Liver (tissue), 9 donors: Measurements from ENCODE around the gene XPNPEP3. TPM values are rescaled to one million over a fixed set of nuclear protein-coding genes. Genes with fewer than 3 reads are reported as not detected.

Source experiments
- DNase-seq: peaks from one replicate; pipeline ENCODE4 v3.0.0-alpha.2; 2017; ENCODE audit warnings: low spot score
- H3K27ac ChIP-seq, 2 donors: one replicate each; pipeline ENCODE4 v1.7.0; 2013; ENCODE audit warnings: inconsistent platforms in 2 of 2, low read length in 2 of 2, control low read depth in 1 of 2, low read depth in 1 of 2, mild to moderate bottlenecking in 1 of 2
- H3K27me3 ChIP-seq, 4 donors: one replicate each; pipeline versions ENCODE4 v1.6.1 to v1.7.0; 2013; ENCODE audit warnings: low read length in 3 of 4, inconsistent platforms in 1 of 4, mild to moderate bottlenecking in 1 of 4, moderate library complexity in 1 of 4; ENCODE audit not compliant: control insufficient read depth in 4 of 4, insufficient read depth in 4 of 4
- H3K36me3 ChIP-seq, 4 donors: one replicate each; pipeline versions ENCODE4 v1.6.1 to v1.7.0; 2013; ENCODE audit warnings: low read length in 3 of 4, mild to moderate bottlenecking in 3 of 4, low read depth in 1 of 4, moderate library complexity in 1 of 4; ENCODE audit not compliant: control insufficient read depth in 4 of 4, insufficient read depth in 3 of 4
- H3K4me1 ChIP-seq, 4 donors: one replicate each; pipeline versions ENCODE4 v1.6.1 to v1.7.0; 2013; ENCODE audit warnings: low read length in 3 of 4, mild to moderate bottlenecking in 3 of 4, moderate library complexity in 1 of 4; ENCODE audit not compliant: control insufficient read depth in 4 of 4, insufficient read depth in 4 of 4
- H3K4me3 ChIP-seq, 3 donors: one replicate each; pipeline versions ENCODE4 v1.6.1 to v1.7.0; 2013; ENCODE audit warnings: low read length in 3 of 3, control low read depth in 1 of 3, low read depth in 1 of 3, mild to moderate bottlenecking in 1 of 3
- H3K9ac ChIP-seq, 2 donors: one replicate each; pipeline ENCODE4 v1.7.0; 2013; ENCODE audit warnings: low read length in 2 of 2, mild to moderate bottlenecking in 2 of 2, moderate library complexity in 2 of 2, control low read depth in 1 of 2, low read depth in 1 of 2
- H3K9me3 ChIP-seq, 4 donors: one replicate each; pipeline versions ENCODE4 v1.6.1 to v1.7.0; 2013; ENCODE audit warnings: low read length in 3 of 4; ENCODE audit not compliant: control insufficient read depth in 4 of 4
- EGR1 ChIP-seq, 2 donors: IDR thresholded peaks; 2 replicates each; pipeline ENCODE4 v1.6.1; 2016 to 2018; ENCODE audit warnings: antibody characterized with exemption in 2 of 2, low read depth in 2 of 2
- GABPA ChIP-seq, 2 donors: IDR thresholded peaks in 1 of 2; conservative IDR thresholded peaks in 1 of 2; 2 replicates each; pipeline ENCODE4 v1.6.1; 2016; ENCODE audit warnings: antibody characterized with exemption in 2 of 2, mild to moderate bottlenecking in 1 of 2, moderate library complexity in 1 of 2
- HNF4A ChIP-seq, 2 donors: conservative IDR thresholded peaks; 2 replicates each; pipeline ENCODE4 v1.6.1; 2016; ENCODE audit warnings: antibody characterized with exemption in 2 of 2, mild to moderate bottlenecking in 2 of 2
- HNF4G ChIP-seq: IDR thresholded peaks from 2 replicates; pipeline ENCODE4 v1.6.1; 2016; ENCODE audit warnings: antibody characterized with exemption
- JUND ChIP-seq, 2 donors: IDR thresholded peaks; 2 replicates each; pipeline ENCODE4 v1.6.1; 2016; ENCODE audit warnings: antibody characterized with exemption in 2 of 2
- MAX ChIP-seq: IDR thresholded peaks from 2 replicates; pipeline ENCODE4 v1.6.1; 2016; ENCODE audit warnings: antibody characterized with exemption
- NR2F2 ChIP-seq: IDR thresholded peaks from 2 replicates; pipeline ENCODE4 v1.6.1; 2016; ENCODE audit warnings: antibody characterized with exemption
- RAD21 ChIP-seq, 2 donors: IDR thresholded peaks; 2 replicates each; pipeline ENCODE4 v1.6.1; 2016; ENCODE audit warnings: antibody characterized with exemption in 2 of 2, mild to moderate bottlenecking in 2 of 2
- RXRA ChIP-seq, 2 donors: IDR thresholded peaks; 2 replicates each; pipeline ENCODE4 v1.6.1; 2017 to 2018; ENCODE audit warnings: antibody characterized with exemption in 2 of 2, mild to moderate bottlenecking in 1 of 2
- TAF1 ChIP-seq: conservative IDR thresholded peaks from 2 replicates; pipeline ENCODE4 v1.6.1; 2016; ENCODE audit warnings: antibody characterized with exemption, mild to moderate bottlenecking
- YY1 ChIP-seq: IDR thresholded peaks from 2 replicates; pipeline ENCODE4 v1.6.1; 2016; ENCODE audit warnings: antibody characterized with exemption, mild to moderate bottlenecking
- ZBTB33 ChIP-seq: IDR thresholded peaks from 2 replicates; pipeline ENCODE4 v1.6.1; 2016; ENCODE audit warnings: antibody characterized with exemption
- WGBS: extraction: QIAGEN DNeasy Blood & Tissue Kit; methylation state at CpG from one replicate; pipeline ENCODE4 v1.1.7; 2013; 5-methylcytosine and 5-hydroxymethylcytosine counted together
- polyA plus RNA-seq, 2 donors: library from polyadenylated mRNA; stranded (reverse) in 1 of 2; unstranded in 1 of 2; fragments of 200-250 nt in 1 of 2; fragments of >200 nt in 1 of 2; fragmentation: Nextera tagmentation in 1 of 2; extraction: Ambion mirVana in 1 of 2; gene quantifications; one replicate each; pipeline versions ENCODE4 v1.2.1 to v1.2.3, GENCODE V29; 2013 to 2015
- total RNA-seq, 2 donors: library from RNA; depleted of rRNA; stranded (reverse); fragments of >200 nt; gene quantifications; one replicate each; pipeline ENCODE4 v1.2.3, GENCODE V29; 2014
- TF ChIP-seq, protein P1 (sequence below): fragments of 150-350 bp; IDR thresholded peaks from 2 replicates; pipeline ENCODE4 v1.5.1; 2017; ENCODE audit warnings: improper control_type of control experiment, low read depth, low read length; ENCODE audit not compliant: missing input control
- TF ChIP-seq, protein P2 (sequence below): IDR thresholded peaks from 2 replicates; pipeline ENCODE4 v1.6.1; 2016; ENCODE audit warnings: antibody characterized with exemption, mild to moderate bottlenecking
- TF ChIP-seq, protein P3 (sequence below): IDR thresholded peaks from 2 replicates; pipeline ENCODE4 v1.6.1; 2016; ENCODE audit warnings: antibody characterized with exemption
- donor health status: healthy.
- donor health status: healthy.
- donor health status: healthy.
- donor health status: healthy.
- donor health status: healthy.

XPNPEP3 gene
- total and polyA plus RNA-seq, 4 donors = 5.5 to 16.4 (median 8.6) TPM

- TF ChIP-seq, protein P1, sequence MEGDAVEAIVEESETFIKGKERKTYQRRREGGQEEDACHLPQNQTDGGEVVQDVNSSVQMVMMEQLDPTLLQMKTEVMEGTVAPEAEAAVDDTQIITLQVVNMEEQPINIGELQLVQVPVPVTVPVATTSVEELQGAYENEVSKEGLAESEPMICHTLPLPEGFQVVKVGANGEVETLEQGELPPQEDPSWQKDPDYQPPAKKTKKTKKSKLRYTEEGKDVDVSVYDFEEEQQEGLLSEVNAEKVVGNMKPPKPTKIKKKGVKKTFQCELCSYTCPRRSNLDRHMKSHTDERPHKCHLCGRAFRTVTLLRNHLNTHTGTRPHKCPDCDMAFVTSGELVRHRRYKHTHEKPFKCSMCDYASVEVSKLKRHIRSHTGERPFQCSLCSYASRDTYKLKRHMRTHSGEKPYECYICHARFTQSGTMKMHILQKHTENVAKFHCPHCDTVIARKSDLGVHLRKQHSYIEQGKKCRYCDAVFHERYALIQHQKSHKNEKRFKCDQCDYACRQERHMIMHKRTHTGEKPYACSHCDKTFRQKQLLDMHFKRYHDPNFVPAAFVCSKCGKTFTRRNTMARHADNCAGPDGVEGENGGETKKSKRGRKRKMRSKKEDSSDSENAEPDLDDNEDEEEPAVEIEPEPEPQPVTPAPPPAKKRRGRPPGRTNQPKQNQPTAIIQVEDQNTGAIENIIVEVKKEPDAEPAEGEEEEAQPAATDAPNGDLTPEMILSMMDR = no peak
- TF ChIP-seq ZBTB33 = no peak
- TF ChIP-seq RAD21 (IDR thresholded peaks at IDR 0.05) = no peak
- no peak for TF ChIP-seq JUND (IDR thresholded peaks at IDR 0.05)
- no peak for TF ChIP-seq TAF1
- TF ChIP-seq NR2F2 = no peak
- no peak for TF ChIP-seq MAX
- TF ChIP-seq, protein P2, sequence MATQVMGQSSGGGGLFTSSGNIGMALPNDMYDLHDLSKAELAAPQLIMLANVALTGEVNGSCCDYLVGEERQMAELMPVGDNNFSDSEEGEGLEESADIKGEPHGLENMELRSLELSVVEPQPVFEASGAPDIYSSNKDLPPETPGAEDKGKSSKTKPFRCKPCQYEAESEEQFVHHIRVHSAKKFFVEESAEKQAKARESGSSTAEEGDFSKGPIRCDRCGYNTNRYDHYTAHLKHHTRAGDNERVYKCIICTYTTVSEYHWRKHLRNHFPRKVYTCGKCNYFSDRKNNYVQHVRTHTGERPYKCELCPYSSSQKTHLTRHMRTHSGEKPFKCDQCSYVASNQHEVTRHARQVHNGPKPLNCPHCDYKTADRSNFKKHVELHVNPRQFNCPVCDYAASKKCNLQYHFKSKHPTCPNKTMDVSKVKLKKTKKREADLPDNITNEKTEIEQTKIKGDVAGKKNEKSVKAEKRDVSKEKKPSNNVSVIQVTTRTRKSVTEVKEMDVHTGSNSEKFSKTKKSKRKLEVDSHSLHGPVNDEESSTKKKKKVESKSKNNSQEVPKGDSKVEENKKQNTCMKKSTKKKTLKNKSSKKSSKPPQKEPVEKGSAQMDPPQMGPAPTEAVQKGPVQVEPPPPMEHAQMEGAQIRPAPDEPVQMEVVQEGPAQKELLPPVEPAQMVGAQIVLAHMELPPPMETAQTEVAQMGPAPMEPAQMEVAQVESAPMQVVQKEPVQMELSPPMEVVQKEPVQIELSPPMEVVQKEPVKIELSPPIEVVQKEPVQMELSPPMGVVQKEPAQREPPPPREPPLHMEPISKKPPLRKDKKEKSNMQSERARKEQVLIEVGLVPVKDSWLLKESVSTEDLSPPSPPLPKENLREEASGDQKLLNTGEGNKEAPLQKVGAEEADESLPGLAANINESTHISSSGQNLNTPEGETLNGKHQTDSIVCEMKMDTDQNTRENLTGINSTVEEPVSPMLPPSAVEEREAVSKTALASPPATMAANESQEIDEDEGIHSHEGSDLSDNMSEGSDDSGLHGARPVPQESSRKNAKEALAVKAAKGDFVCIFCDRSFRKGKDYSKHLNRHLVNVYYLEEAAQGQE = no peak
- no peak for TF ChIP-seq EGR1 (IDR thresholded peaks at IDR 0.05; ENCODE audit: low read depth in 2 of 2)
- TF ChIP-seq HNF4G = no peak
- no peak for TF ChIP-seq GABPA (IDR thresholded peaks at IDR 0.05 in 1 of 2, conservative IDR thresholded peaks at IDR 0.05 in 1 of 2)
- TF ChIP-seq, protein P3, sequence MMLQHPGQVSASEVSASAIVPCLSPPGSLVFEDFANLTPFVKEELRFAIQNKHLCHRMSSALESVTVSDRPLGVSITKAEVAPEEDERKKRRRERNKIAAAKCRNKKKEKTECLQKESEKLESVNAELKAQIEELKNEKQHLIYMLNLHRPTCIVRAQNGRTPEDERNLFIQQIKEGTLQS = no peak
- no peak for TF ChIP-seq RXRA (IDR thresholded peaks at IDR 0.05)
- no peak for TF ChIP-seq HNF4A (conservative IDR thresholded peaks at IDR 0.05)
- TF ChIP-seq YY1 = no peak
- 38% methylated on average over 3 of the region's 3 CpGs for WGBS
- H3K36me3 ChIP-seq = peaks cover 0 to 7% (median 1%) of the 10 kb centered on the region in 4 donors
- H3K27me3 ChIP-seq = no peaks in the 10 kb centered on the region
- peak overlapping the region in 1 of 2 donors; percentile 58 for H3K9ac ChIP-seq
- no peak for DNase-seq
- peaks cover 15 to 57% (median 42%) of the 10 kb centered on the region in 4 donors for H3K4me1 ChIP-seq
- H3K4me3 ChIP-seq = peak overlapping the region in 1 of 3 donors; percentile 27
- no peaks in the 10 kb centered on the region for H3K9me3 ChIP-seq
- peak overlapping the region; percentile 97 to 99 for H3K27ac ChIP-seq
Measured at GRCh38 chr22:40853961-40854360, 3.0 kb upstream of the XPNPEP3 start.
